ENCODE results near the gene EXOC6. TPM values are rescaled to one million over a fixed set of nuclear protein-coding genes. Genes with fewer than 3 reads are reported as not detected.
"Not testable (repeated sequence)": the region's sequence is repeated elsewhere in the genome, so short reads cannot be mapped to it uniquely, and the experiment has no call there.

The EXOC6 gene
- polyA plus RNA-seq, 4 donors, result 16.5 to 22.0 (median 19.0) TPM

DNA sequence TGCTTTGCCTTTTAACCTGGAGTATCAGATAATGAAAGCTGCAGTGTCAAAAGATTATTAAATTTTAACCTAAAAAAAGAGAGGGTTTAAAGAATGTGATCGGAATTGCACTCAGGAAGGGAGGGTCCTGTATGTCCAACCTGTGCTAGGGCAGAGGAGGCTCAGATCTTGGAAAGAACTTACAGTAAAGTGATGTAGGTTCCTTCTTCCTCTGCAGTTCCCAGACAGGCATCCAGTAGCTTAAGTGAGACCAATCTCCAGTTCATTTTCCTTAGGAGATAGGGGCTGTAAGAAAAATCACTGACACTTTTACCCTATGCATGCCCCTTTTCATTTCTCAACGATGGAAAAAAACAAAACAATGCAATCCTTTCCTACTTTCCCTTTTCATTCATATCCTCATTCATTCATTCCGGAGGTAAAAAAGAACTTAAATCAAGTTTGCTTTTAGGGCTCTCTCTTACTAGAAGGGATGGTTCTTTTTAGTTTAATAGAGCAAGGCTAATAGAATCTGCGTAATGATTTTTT, 28.3 kb downstream of the EXOC6 start:
- DNase-seq (ENCODE audit: low read depth in 4 of 4, low spot score in 2 of 4), result no peak

DNA sequence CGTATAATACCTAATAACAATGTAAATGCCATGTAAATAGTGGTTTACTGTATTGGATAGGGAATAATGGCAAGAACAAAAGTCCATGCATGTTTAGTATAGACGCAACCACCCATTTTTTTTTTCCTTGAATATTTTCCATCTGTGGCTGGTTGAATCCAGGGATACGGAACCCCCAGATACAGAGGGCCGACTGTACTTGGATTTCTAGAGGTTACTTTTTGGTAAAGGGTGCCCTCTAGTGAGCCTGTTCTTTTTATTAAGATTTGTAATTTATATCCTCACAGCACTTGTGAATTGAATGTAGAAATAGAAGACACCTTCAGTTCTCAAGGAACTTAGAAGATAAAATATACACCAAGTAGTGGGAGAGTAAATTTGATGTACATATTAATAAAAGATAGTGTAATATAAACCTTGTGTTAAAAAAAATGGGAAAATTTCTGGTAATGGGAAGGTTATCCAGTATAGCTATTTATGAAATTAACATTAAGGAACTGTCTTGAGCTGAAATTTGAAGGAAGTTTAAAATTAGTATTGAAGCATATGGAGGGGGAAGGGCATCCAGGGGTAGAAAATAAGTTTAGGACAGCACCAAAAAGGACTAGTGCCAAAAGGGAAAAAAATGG, 32.0 kb downstream of the EXOC6 start:
- peak in 2 of 4 donors; percentile 29 to 50 for DNase-seq (ENCODE audit: low read depth in 4 of 4, low spot score in 2 of 4)

DNA sequence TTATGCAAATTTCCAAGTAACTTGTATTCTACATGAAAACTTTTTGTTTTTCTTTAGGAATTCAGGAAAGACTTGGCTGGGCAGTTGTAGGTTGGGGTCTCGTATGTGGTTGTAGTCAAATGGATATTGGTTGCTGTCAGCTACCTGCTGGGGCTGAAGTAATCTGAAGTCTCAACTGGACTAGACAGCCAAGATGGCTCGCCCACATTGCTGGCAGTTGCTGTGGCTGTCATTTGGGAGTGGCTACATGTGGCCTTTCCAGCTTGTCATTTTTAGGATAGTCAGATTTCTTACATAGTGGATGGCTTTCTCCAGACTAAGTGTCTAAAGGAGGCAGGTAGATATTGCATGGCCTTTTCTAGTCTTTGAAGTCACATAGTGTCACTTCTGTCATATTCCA, 32.6 kb downstream of the EXOC6 start:
- no peak for DNase-seq (ENCODE audit: low read depth in 4 of 4, low spot score in 2 of 4)

DNA sequence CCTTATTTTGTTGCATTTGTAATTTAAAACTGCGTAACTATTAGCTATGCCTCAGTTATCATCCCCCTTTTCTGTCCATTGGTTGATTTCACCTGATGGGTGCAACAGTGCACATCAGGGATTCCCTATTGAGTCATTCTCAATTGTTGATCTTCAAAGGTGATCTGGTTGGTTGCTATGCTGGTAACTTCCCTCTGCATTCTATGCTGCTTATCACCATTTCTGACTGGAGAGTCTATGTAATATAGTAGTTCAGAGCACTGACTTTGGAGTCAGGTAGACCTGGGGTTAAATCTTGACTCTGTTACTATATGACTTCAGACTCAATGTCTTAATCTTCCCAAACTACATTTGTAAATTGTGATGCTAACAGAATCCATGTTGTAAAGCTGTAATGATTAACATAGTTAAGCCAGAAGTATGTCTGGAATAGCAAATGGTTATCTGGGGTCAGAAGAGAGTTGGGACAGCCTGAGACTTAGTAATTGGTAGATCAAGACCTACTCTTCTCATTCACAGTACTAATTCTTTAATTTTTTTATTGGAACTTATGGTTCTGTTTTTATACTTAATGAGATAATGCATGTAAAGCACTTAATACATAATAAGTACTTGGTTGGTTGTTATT, 38.1 kb downstream of the EXOC6 start:
- DNase-seq (ENCODE audit: low read depth in 4 of 4, low spot score in 2 of 4), result no peak

DNA sequence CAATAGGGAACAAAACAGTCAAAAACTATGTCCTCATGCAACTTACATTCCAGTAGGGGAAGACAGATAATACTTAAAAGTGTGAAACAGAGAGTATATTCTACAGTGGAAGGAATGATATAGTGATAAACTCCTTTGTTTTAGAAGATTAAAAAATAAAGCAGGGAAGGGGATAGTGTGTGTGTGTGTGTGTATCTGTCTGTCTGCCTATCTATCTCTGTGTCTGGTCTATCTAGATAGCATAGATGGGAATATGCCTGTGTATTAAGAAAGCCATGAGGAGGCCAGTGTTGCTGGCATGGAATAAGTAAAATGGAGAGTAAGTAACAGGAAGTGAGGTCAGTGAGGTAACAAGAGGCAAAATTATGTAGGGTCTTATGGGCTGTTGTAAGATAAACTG, 42.2 kb downstream of the EXOC6 start:
- no peak for DNase-seq (ENCODE audit: low read depth in 4 of 4, low spot score in 2 of 4)

DNA sequence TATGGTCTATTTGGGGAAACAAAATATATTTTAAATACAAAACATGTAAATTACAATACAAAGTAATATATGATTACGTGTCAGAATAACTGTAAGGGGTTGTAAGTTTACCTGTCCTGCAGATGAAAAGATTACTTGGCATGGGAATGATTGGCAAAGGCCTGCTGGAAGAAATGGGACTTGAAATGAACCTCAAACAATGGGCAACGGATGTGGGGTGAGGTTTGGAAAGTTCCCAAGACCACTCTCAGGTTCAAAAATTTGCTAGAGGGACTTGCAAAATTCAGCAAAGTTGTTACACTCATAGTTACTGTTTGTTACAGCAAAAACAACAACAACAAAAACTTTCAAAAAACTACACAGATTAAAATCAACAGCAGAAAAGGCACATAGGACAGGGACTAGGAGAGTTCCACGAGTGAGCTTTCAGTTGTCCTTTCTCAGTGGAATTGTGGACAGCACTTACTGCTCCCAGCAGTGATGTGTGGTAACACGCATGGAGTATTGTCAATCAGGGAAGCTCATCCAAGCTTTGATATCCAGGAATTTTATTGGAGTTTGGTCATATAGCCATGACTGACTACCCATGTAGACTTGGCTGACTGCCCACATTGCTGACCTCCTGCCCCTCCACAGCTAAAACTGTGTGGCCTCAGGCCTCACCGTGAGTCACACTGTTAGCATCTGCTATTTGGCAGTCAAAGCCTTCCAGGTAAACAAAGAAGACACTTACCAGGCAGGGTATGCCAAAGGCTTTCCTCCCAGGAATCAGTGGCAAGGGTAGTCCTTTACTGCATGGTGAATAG, 43.8 kb downstream of the EXOC6 start:
- no peak for DNase-seq (ENCODE audit: low read depth in 4 of 4, low spot score in 2 of 4)

DNA sequence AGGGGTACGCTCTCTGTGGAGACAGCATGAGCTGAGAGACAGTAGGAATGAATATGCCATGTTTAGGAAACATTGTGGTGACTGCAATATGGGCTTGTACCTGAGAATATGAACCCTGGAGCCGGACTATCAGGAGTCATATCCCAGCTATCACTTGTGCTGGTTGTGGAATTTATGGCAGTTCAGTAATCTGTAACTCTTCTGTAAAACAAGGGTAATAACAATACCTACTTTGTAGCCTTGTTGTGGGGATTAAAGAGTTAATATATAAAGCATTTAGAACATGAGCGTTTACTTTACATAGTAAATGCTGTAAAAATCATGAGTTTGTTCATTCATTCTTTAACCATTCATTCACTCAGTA, 44.4 kb downstream of the EXOC6 start:
- no peak for DNase-seq (ENCODE audit: low read depth in 4 of 4, low spot score in 2 of 4)

DNA sequence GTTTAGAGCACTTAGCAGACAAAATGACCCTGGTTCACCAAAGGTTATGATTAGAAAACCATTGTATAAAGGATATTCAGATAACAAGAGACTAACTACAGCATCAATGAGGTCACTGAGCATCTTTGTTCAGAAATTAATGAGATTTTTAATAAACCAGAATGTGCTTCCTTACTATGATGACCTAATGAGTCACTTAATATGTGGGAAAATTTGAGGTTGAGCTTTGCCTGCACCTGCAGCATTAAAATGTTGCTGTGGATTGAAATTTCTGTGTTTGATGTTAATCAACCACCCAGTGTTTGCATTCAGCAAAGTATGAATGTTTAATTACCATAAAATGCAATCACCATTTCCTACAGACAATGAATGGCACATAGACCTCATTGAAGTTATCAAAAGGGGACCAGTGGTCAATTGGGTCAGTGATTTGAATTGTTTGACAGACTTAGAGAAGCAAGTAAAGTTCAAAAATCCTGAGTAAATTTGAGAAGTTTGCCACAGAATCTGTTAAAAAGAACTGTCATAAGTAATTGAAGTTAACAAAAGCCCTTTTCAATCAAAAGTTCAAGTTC, 45.8 kb downstream of the EXOC6 start:
- DNase-seq (ENCODE audit: low read depth in 4 of 4, low spot score in 2 of 4), result no peak

DNA sequence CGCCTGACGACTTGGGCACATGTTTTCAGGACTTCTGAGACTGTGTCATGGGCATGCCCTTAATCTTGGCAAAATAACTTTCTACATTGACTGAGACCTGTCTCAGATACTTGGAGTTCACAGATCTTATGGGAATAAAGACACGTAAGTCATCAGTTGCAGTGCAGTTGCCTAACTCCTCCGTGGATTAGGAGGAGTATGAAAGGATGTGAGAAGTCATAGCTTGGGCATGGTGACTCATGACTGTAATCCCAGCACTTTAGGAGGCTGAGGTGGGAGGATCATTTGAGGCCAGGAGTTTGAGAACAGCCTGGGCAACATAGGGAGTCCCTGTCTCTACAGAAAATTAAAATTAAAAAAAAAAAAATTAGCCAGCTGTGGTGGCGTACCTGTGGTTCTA, 49.6 kb downstream of the EXOC6 start:
- no peak for DNase-seq (ENCODE audit: low read depth in 4 of 4, low spot score in 2 of 4)

DNA sequence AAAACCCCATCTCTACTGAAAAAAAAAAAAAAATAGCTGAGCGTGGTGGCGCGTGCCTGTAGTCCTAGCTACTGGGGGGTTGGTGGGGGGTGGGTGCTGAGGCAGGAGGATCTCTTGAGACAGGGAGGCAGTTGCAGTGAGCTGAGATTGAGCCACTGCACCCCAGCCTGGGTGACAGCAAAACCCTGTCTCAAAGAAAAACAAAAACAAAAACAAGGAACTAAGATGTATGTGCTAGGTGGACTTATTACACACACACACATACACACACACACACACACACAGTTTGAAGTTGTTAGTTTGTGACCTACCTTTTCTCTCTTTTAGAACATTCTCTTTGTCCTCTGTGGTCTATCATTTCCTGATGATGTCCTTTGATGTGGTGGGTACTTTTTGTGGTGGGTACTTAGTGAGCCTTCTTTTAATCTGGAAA, 53.5 kb downstream of the EXOC6 start:
- no peak for DNase-seq (ENCODE audit: low read depth in 4 of 4, low spot score in 2 of 4)

DNA sequence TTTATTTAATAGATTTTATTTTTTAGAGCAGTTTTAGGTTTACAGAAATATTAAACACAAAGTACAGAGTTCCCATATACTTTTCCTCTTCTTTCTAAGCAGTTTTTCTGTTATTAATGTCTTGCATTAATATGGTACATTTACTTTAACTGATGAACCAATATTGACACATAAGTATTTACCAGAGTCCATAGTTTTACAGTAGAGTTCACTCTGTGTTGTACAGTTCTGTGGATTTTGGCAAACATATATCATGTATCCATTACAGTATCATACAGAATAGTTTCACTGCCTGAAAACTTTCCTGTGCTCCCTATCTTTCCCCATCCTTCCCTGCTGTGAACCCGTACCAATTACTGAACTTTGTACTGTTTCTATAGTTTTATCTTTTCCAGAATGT, 55.3 kb downstream of the EXOC6 start:
- DNase-seq (ENCODE audit: low read depth in 4 of 4, low spot score in 2 of 4), result no peak

DNA sequence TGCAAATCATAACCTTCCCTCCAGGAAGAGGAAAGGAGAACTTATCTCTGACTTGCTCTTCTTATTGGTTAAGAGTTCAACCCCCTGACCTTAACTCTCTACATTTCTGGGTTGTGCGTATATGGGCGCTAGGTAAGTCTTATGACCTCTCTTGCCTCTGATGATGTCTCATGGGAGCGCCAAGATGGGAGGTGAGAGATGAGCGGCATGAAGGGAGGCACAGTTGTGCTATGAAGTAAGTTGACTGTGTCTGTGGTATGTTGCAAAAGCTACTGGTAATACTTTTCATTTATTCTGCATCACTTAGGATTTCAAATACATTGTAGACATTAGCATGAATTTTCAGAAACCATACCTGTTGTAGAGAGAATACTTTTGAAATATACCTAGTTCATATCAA, 59.0 kb downstream of the EXOC6 start:
- DNase-seq (ENCODE audit: low read depth in 4 of 4, low spot score in 2 of 4), result no peak

DNA sequence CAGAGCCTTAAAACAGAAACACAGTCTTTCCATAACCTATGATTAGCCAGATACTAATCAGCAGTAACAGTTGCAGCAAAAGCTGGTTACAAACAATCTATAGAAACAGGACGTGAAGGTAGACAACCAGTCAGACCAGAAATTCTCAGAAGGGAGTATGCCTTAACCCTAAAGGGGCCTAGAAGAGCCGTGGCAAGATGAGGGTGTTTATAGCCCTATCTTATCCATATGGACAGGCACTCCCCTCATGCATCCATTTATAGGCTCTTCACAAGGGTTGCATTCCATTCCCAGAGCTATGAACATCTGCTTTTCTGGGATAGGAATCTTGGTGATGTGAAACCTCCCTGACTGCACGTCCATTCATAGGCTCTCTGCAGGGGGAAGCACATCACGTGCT, 64.3 kb downstream of the EXOC6 start:
- not testable (repeated sequence) for DNase-seq (ENCODE audit: low read depth in 4 of 4, low spot score in 2 of 4)

DNA sequence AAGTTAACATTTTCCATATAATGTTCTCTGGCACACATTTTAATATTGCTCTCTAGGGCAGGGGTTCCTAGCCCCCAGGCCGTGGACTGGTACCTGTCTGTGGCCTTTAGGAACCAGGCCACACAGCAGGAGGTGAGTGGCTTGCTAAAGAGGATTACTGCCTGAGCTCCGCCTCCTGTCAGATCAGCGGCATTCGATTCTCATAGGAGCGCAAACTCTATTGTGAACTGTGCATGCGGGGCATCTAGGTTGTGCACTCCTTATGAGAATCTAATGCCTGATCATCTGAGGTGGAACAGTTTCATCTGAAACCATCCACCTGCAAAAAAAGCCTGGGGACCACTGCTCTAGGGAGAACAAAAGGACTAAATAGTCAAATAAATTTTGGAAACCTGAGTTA, 65.7 kb downstream of the EXOC6 start:
- DNase-seq (ENCODE audit: low read depth in 4 of 4, low spot score in 2 of 4), result no peak

DNA sequence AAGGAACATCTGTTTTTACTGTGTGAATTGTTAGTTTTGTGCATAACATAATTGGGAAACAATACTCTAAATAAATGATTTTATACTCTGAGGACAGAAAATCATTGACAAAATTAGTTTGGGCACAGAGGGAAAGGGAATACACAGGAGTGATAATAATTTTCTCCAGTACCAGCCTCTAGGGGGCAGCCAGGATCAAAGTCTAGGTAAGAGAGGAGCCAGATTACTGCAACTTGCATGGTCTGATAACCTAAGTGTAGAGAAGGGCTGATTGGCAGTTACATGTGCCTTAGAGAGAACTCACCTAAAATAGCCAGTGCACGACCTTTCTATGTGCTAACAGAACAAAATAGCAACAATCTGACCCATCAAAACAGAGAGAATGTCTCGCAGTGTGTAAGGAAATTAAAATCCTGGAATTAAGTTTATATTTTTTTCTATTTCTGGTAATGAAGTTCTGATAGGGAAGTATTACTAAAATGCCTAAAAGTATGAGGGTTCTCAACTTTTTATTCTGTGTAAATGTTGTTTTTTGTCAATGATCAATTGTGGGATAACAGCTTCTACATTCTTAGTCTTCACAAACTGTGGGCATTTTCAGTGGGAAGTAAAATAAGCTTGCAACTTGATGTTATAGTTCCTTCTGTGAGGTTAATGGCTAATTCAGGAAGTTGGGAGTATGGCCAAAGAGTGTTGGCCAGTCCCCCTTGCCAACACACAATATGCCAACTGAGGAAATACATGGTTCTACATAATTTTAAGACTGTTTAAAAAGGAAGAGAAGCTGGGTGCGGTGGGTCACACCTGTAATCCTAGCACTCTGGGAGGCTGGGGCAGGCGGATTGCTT, 66.4 kb downstream of the EXOC6 start:
- peak in 1 of 4 donors; percentile 23 for DNase-seq (ENCODE audit: low read depth in 4 of 4, low spot score in 2 of 4)

DNA sequence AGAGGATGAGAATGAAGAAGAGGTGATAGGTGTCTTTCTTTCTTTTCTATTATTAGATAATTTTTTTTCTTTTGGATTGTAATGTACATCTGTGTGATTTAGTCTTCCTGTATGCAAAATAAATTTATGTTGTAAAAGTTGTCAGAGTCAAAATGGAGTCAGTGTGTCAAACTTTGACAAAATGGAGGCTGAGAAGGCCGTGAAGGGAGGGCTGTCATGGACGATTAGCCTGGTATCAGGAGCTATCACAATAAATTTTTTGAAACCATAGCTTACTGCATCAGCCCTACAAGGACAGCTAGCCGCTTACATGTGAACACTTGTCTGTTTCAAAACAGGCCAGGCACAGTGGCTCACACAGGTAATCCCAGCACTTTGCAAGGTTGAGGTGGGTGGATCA, 67.6 kb downstream of the EXOC6 start:
- no peak for DNase-seq (ENCODE audit: low read depth in 4 of 4, low spot score in 2 of 4)

DNA sequence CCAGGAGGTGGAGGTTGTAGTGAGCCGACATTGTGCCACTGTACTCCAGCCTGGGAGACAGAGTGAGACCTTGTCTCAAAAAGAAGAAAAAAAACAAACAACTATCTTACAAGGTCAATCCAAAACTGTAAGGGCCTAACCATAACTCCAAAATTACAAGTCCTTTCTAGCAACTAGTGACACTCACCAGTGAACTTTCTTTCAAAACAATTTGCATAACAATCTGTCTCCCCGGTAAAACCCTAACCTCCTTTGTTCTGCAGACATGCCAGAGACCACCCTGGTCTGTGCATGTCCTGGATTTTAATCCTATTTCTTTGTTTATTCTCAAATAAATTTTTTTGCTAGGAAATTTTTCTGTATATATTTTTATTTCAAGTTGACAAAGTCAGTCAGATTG, 68.1 kb downstream of the EXOC6 start:
- no peak for DNase-seq (ENCODE audit: low read depth in 4 of 4, low spot score in 2 of 4)

DNA sequence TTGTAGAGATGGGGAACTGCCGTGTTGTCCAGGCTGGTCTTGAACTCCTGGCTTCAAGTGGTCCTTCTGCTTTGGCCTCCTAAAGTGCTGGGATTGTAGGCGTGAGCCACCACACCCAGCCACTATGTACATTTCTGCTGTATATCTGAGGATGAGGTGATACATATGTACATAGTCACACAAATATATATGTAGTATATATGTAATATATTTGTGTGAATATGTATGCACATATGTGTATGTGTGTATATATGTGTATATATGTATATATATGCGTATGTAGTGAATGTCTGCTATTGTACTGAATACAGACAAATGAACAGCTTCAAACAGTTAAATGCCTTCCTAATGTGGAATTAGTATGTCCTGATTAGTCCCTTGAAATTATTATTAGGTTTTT, 70.3 kb downstream of the EXOC6 start:
- no peak for DNase-seq (ENCODE audit: low read depth in 4 of 4, low spot score in 2 of 4)

DNA sequence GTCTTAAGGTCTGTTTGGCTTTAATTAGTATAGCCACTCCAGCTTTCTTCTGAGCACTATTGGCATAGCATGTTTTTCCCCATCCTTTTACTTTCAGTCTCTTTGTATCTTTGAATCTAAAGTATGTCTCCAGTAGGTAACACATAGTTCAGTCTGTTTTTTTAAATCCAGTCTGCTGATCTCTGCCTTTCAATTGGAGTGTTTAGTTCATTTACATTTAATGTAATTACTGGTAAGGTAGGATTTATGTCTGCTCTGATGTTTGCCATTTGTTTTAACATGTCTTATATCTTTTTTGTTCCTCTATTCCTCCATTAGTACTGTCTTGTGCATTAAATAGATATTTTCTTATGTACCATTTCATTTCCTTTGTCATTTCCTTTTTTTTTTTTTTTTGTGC, 72.5 kb downstream of the EXOC6 start:
- DNase-seq (ENCODE audit: low read depth in 4 of 4, low spot score in 2 of 4), result no peak

DNA sequence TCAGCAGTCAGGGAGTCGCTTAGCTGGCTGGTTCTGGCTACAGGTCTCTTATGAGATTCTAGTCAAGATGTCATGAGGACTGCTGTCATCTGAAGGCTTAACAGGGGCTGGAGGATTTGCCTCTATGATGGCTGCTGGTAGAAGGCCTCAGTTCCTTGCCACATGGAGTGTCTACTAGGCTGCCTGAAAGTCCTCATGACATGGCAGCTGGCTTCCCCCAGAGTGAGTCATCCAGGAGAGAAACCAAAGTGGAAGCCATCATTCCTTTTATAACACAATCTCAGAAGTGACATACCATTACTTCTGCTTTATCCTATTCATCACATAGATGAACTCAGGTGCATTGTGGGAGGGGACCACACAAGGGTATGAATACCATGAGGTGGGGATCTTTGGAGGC, 75.1 kb downstream of the EXOC6 start:
- no peak for DNase-seq (ENCODE audit: low read depth in 4 of 4, low spot score in 2 of 4)
